Pancreas (tissue), 10 donors: Measurements from ENCODE around the gene PPARD. TPM values are rescaled to one million over a fixed set of nuclear protein-coding genes. Genes with fewer than 3 reads are reported as not detected.

ENCODE experiments used
- ATAC-seq, 4 donors: fragments of 200-7000 bp; cut with Tn5 transposase; one replicate each; pipeline versions ENCODE4 v1.8.0 to v1.9.1; 2020; ENCODE audit warnings: mild to moderate bottlenecking in 4 of 4, moderate library complexity in 4 of 4
- DNase-seq, 6 donors: peaks; one replicate each; pipeline ENCODE4 v3.0.0-alpha.2; 2020
- FAIRE-seq: peaks from 2 replicates; lab custom pipeline; 2012; peaks lifted over from hg19 to GRCh38; lab: Jason Lieb, UNC
- H3K27ac ChIP-seq, 4 donors: fragments of 200-600 bp; sonication (generic); 1 replicate in 3 of 4; 2 replicates in 1 of 4; pipeline versions ENCODE4 v1.5.0 to v1.8.0; 2020
- H3K27me3 ChIP-seq, 4 donors: fragments of 200-600 bp; one replicate each; pipeline ENCODE4 v1.8.0; 2021
- H3K36me3 ChIP-seq, 3 donors: fragments of 200-600 bp; sonication (generic) in 1 of 3; one replicate each; pipeline versions ENCODE4 v1.5.0 to v1.8.0; 2020 to 2021
- H3K4me1 ChIP-seq, 3 donors: fragments of 200-600 bp; one replicate each; pipeline ENCODE4 v1.8.0; 2021
- H3K4me3 ChIP-seq, 4 donors: fragments of 200-600 bp; sonication (generic) in 2 of 4; one replicate each; pipeline versions ENCODE4 v1.5.0 to v1.8.0; 2020 to 2021
- H3K9me3 ChIP-seq, 4 donors: fragments of 200-600 bp; one replicate each; pipeline ENCODE4 v1.8.0; 2021
- WGBS, 2 donors: extraction: QIAGEN DNeasy Blood & Tissue Kit; methylation state at CpG; one replicate each; pipeline ENCODE4 v1.1.7; 2013; 5-methylcytosine and 5-hydroxymethylcytosine counted together
- intact Hi-C, 3 donors: fragments of 100-400 bp; cut with DNase I; formaldehyde crosslinking; loops; one replicate each; pipeline versions ENCODE4 v1.11.1 to v1.14.2; 2022
- polyA plus RNA-seq, 2 donors: library from polyadenylated mRNA; stranded (reverse); fragments of 200-250 nt; gene quantifications; one replicate each; pipeline ENCODE4 v1.2.3, GENCODE V29; 2013
- total RNA-seq, 6 donors: library from RNA; stranded (reverse); fragmentation: NEBNext Ultra II Directional in 4 of 6; extraction: Animal tissue kit (Norgen Biotek cat#: 25700) in 4 of 6; gene quantifications; one replicate each; pipeline versions ENCODE4 v1.2.1 to v1.2.4, GENCODE V29; 2021 to 2023
- TF ChIP-seq, protein P1 (sequence below), 4 donors: fragments of 200-600 bp; sonication (generic) in 3 of 4; IDR thresholded peaks; one replicate each; pipeline versions ENCODE4 v1.5.0 to v1.8.0; 2021; ENCODE audit warnings: antibody characterized with exemption in 4 of 4
- donor health status: healthy with polysubstance abuse.
- donor health status: DM: no; HTN: no; CAD: no; lungs with moderate emphysema.
- donor health status: DM: no; HTN: no; CAD: no.
- donor health status: control.
- donor health status: control.
- donor health status: Bipolar disorder and iron deficiency.
- donor health status: DM: yes; HTN: yes; CAD: no.
- donor health status: DM: no; HTN: no; CAD: no.
- donor health status: DM: no; HTN: no; CAD: no.
- donor health status: DM: yes; HTN: yes; CAD: no.

The PPARD gene
- total and polyA plus RNA-seq, 8 donors = 4.4 to 14.1 (median 8.2) TPM

DNA sequence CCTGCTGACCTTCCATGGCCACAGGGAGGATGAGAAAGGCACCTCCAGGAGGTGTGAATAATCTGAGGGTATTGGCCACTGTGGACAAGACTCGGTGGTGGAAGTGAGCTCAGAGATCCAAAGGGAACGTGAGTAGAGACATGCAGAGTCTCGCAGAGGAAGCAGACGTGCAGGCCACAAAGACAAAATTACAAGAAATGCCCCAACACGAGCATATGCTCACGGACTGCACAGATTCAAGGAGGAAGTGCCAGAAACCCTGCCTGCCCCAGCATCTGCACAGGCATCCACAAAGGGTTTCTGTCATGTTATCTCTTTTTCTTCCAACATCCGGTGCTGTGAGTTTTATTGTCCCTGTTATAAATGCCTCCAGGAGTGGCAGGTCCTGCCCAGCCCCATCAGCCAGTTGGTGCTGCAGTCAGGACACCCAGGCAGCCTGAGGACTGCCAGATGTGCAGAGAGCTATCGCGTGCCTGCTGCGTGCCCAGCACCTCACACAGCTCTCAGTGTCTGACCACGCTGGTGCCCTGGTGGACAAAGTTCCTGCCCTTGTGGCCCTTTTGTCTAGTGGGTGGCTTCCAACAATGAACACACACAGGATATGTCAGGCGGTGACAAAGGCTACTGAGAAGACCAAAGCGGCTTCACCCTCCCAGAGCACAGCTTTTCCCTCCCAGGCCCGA is 75.8 kb downstream of the PPARD start:
- DNase-seq (no peak), ATAC-seq (peak in 2 of 4 donors; percentile 4 to 29), FAIRE-seq (no peak)
- H3K27me3 ChIP-seq = no peaks in the 10 kb centered on the region
- peak overlapping the region in 2 of 4 donors; percentile 8 to 22 for H3K27ac ChIP-seq
- TF ChIP-seq, protein P1, sequence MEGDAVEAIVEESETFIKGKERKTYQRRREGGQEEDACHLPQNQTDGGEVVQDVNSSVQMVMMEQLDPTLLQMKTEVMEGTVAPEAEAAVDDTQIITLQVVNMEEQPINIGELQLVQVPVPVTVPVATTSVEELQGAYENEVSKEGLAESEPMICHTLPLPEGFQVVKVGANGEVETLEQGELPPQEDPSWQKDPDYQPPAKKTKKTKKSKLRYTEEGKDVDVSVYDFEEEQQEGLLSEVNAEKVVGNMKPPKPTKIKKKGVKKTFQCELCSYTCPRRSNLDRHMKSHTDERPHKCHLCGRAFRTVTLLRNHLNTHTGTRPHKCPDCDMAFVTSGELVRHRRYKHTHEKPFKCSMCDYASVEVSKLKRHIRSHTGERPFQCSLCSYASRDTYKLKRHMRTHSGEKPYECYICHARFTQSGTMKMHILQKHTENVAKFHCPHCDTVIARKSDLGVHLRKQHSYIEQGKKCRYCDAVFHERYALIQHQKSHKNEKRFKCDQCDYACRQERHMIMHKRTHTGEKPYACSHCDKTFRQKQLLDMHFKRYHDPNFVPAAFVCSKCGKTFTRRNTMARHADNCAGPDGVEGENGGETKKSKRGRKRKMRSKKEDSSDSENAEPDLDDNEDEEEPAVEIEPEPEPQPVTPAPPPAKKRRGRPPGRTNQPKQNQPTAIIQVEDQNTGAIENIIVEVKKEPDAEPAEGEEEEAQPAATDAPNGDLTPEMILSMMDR (IDR thresholded peaks at IDR 0.05) = no peak
- peaks cover 0 to 7% (median 0%) of the 10 kb centered on the region in 3 donors for H3K36me3 ChIP-seq
- H3K4me3 ChIP-seq = no peak overlapping the region
- intact Hi-C loops = loop anchor here in 1 of 3 donors (10.0 kb wide), 1 partner anchor 73 kb away; the partner anchor contains the start of gene PPARD
- peaks cover 0 to 3% (median 0%) of the 10 kb centered on the region in 3 donors for H3K4me1 ChIP-seq
- WGBS, 2 donors = 93 to 95% methylated on average over 14 of the region's 14 CpGs
- no peaks in the 10 kb centered on the region for H3K9me3 ChIP-seq

DNA sequence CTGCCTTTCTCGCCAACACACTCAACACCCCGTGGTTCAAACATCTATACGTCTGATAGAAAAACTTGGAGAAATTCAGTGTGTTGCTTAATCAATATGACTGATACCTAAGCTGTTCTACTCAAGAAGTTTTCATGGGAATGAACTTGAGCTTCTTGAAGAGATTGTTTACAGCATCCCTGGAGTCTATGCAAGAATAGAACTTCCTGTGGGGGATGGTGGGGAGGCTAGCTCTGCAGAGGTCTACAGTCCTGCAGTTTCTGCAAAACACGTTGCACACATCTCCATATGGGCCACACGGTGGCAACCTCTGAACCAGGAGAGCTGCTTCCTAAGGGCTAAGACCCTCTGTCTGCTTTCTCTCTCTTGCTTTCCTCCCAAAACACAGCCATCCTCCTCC is 77.1 kb downstream of the PPARD start:
- Histone ChIP-seq H3K4me1 (peaks cover 0 to 3% (median 0%) of the 10 kb centered on the region in 3 donors), H3K36me3 (peaks cover 0 to 9% (median 0%) of the 10 kb centered on the region in 3 donors), H3K9me3 (no peaks in the 10 kb centered on the region), H3K27ac (no peak overlapping the region), H3K4me3 (no peak overlapping the region), H3K27me3 (no peaks in the 10 kb centered on the region)
- ATAC-seq (no peak), FAIRE-seq (no peak), DNase-seq (no peak)
- TF ChIP-seq, protein P1 (IDR thresholded peaks at IDR 0.05) = no peak
- 88 to 89% methylated on average over 5 of the region's 5 CpGs for whole genome bisulfite sequencing, 2 donors
- intact Hi-C loops = loop anchor here in 1 of 3 donors (10.0 kb wide), 1 partner anchor 75 kb away; the partner anchor contains the start of gene PPARD

DNA sequence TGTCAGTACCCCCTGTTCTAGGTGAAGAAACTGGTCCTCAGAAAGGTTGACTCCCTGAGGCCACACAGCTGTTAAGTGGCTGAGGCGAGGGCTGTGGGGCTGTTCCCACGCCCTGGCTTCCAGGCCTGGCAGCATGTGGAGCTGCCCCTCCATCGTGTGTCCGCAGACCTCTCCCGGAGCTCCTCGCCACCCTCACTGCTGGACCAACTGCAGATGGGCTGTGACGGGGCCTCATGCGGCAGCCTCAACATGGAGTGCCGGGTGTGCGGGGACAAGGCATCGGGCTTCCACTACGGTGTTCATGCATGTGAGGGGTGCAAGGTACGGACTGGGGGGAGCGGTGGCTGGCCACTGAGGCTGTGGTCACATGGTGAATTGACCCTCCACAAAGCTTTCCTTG is 77.6 kb downstream of the PPARD start:
- 96% methylated on average over 14 of the region's 14 CpGs for WGBS, 2 donors
- TF ChIP-seq, protein P1 (IDR thresholded peaks at IDR 0.05) = no peak

DNA sequence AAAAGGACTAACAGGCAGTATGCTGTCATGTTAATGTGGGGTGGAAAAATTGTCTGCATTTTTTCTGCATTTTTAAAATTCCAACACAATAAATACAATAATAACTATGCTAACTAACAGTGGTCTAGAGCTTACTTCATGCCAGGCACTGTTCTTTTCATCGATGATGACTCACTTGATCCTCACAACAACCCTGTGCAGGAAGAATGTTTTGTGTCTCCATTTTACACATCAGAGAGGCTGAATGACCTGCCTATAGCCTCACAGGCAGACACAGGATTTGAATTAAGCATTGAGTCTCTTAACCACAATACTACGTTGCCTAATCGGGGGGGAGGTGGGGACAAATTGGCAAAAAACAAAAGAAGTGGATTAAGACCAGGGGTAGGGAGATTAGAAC is 82.9 kb downstream of the PPARD start:
- Histone ChIP-seq H3K27ac (no peak overlapping the region), H3K27me3 (no peaks in the 10 kb centered on the region), H3K4me3 (no peak overlapping the region), H3K4me1 (no peaks in the 10 kb centered on the region), H3K36me3 (peaks cover 0 to 14% (median 0%) of the 10 kb centered on the region in 3 donors), H3K9me3 (no peaks in the 10 kb centered on the region)
- WGBS, 2 donors = 82 to 88% methylated on average over 3 of the region's 3 CpGs
- FAIRE-seq (no peak), ATAC-seq (peak in 1 of 4 donors; percentile 10), DNase-seq (no peak)
- TF ChIP-seq, protein P1 (IDR thresholded peaks at IDR 0.05) = no peak
- intact Hi-C loops = no loop called here

More for the DNA sequence above, 77.6 kb downstream of the PPARD start:
- no peak for FAIRE-seq
- ATAC-seq = no peak
- Histone ChIP-seq H3K4me1 (peaks cover 0 to 2% (median 0%) of the 10 kb centered on the region in 3 donors), H3K36me3 (peaks cover 0 to 14% (median 0%) of the 10 kb centered on the region in 3 donors), H3K27me3 (no peaks in the 10 kb centered on the region), H3K9me3 (no peaks in the 10 kb centered on the region), H3K27ac (no peak overlapping the region), H3K4me3 (no peak overlapping the region)
- intact Hi-C loops = loop anchor here in 1 of 3 donors (10.0 kb wide), 1 partner anchor 75 kb away; the partner anchor contains the start of gene PPARD
- no peak for DNase-seq

DNA sequence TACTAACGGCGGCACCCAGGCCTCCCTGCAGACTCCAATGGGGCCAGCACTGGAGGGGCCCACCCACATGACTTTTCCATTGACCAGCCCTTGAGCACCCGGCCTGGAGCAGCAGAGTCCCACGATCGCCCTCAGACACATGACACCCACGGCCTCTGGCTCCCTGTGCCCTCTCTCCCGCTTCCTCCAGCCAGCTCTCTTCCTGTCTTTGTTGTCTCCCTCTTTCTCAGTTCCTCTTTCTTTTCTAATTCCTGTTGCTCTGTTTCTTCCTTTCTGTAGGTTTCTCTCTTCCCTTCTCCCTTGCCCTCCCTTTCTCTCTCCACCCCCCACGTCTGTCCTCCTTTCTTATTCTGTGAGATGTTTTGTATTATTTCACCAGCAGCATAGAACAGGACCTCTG is 83.7 kb downstream of the PPARD start:
- no peak for DNase-seq

More for the DNA sequence above, 83.7 kb downstream of the PPARD start:
- intact Hi-C loops = no loop called here
- WGBS, 2 donors = 84 to 94% methylated on average over 8 of the region's 8 CpGs
- ATAC-seq (peak in 2 of 4 donors; percentile 64 to 80), FAIRE-seq (no peak)
- Histone ChIP-seq H3K4me1 (no peaks in the 10 kb centered on the region), H3K36me3 (peaks cover 0 to 14% (median 0%) of the 10 kb centered on the region in 3 donors), H3K27me3 (no peaks in the 10 kb centered on the region), H3K9me3 (no peaks in the 10 kb centered on the region), H3K4me3 (no peak overlapping the region), H3K27ac (no peak overlapping the region)
- TF ChIP-seq, protein P1 (IDR thresholded peaks at IDR 0.05) = no peak
